Epithelial cell of esophagus (primary cell): ENCODE results near the gene CYP3A5.

Experiments
- DNase-seq: peaks from one replicate; pipeline ENCODE4 v3.0.0; 2010; ENCODE audit warnings: low read depth
- H3K4me3 ChIP-seq: 2 replicates; pipeline ENCODE4 v1.5.1; 2011; ENCODE audit warnings: mild to moderate bottlenecking, low read length, control low read depth
- CTCF ChIP-seq: IDR thresholded peaks from 2 replicates; pipeline ENCODE4 v1.5.1; 2011; ENCODE audit warnings: low read depth, mild to moderate bottlenecking, low read length, control low read depth, inconsistent platforms; ENCODE audit not compliant: insufficient read depth; ENCODE audit errors: missing control alignments

Gene CYP3A5

GRCh38 chr7:99677013-99677647, 2.7 kb downstream of the CYP3A5 start:
- no peak for DNase-seq
- H3K4me3 ChIP-seq = no peak overlapping the region
- TF ChIP-seq CTCF = no peak

DNA sequence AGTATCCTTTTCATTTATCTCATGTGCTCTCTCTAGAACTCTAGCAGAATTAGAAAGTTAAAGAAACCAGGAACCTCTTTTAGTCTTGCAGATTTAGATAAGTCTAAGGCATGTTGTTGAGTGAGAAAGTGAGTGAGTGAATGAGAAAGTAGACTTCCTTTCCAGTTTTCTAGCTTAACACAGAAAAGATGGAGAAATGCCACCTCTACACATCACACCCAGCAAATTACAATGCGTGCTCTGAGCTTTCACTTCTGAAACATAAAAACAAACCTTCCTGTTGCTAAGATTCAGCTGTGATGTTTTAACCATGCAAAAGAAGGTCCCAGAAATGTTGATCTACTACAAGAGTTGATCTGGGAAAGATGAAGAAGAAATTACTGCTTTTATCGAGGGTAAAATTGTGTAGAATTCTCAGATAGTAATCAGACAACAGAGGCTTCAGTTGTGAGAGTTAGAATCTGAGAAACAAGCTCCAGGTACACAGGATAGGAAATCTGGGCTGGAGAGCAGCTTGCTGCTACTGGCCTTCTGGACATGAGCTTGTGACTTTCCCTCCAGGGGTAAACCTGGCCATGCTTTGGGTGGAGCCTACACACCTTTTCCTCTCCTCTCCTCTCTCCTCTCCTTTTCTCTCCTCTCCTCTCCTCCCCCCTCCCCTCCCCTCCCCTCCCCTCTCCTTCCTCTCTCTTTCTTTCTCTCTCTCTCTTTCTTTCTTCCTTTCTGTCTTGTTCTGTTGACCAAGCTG, 4.6 kb downstream of the CYP3A5 start:
- no peak for TF ChIP-seq CTCF
- DNase-seq = no peak
- H3K4me3 ChIP-seq = no peak overlapping the region

- no peak for DNase-seq
- no peak overlapping the region for H3K4me3 ChIP-seq
- no peak for TF ChIP-seq CTCF
These were observed 7.2 kb downstream of the CYP3A5 start for GRCh38 chr7:99672573-99672972.

DNA sequence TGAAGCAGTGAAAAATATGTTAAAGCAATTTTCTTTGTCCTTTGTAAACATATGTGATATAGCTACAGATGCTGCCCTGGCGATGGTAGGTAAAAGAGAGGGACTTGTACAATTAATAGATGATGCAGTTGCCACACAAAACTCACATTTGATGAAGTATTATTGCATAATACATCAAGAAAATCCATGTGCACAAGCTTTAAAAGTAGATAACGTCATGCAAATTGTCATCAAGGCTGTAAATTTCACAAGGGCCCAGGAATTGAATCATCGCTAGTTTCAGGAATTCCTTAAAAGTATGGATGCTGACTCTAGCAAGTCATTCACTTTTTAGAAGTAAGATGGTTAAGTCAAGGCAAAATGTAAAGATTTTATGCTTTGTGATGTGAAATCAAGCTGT, 10.0 kb downstream of the CYP3A5 start:
- no peak for TF ChIP-seq CTCF
- DNase-seq = no peak
- H3K4me3 ChIP-seq = no peak overlapping the region

DNA sequence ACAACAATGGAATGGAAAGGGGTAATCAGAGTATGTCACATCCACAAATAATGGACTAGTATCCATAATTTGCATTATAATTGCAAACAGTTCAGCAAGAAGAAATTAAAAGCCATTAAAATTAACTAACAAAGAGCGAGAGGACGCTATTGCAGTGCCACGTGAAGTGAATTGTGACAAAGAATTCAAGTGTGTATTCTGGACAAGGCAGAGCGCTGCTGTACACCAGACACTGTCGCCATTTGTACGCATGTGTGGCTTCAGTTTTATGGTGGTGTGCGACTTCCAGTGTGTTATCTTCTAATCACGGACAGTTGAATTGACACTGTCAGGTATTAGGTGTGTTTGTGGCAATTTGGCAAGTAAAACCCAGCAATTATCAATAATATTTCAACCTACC, 11.3 kb downstream of the CYP3A5 start:
- no peak for TF ChIP-seq CTCF
- no peak overlapping the region for H3K4me3 ChIP-seq
- no peak for DNase-seq

- no peak for DNase-seq
- TF ChIP-seq CTCF = no peak
- no peak overlapping the region for H3K4me3 ChIP-seq
These were observed 12.6 kb downstream of the CYP3A5 start for GRCh38 chr7:99667179-99667578.

DNA sequence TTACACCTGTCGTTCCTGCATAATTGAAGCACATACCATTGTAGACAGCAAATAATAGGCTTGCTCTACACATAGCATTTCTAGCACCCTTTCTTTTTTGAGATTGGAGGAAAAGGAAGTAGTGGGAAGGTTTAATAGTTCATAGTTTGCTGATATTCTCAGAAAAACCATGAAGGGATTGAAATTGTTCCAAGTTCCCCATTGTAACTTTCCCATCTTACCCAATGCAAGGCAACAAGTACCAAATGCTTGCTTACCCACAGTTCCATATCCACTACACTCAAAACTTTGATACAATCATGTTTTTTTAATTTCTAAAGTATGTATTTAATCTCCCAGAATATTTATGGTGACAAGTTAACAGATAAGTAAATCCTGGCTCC, 13.8 kb downstream of the CYP3A5 start:
- no peak for DNase-seq
- H3K4me3 ChIP-seq = no peak overlapping the region
- TF ChIP-seq CTCF = no peak
